ENCODE results near the gene PTPN4.

DNA sequence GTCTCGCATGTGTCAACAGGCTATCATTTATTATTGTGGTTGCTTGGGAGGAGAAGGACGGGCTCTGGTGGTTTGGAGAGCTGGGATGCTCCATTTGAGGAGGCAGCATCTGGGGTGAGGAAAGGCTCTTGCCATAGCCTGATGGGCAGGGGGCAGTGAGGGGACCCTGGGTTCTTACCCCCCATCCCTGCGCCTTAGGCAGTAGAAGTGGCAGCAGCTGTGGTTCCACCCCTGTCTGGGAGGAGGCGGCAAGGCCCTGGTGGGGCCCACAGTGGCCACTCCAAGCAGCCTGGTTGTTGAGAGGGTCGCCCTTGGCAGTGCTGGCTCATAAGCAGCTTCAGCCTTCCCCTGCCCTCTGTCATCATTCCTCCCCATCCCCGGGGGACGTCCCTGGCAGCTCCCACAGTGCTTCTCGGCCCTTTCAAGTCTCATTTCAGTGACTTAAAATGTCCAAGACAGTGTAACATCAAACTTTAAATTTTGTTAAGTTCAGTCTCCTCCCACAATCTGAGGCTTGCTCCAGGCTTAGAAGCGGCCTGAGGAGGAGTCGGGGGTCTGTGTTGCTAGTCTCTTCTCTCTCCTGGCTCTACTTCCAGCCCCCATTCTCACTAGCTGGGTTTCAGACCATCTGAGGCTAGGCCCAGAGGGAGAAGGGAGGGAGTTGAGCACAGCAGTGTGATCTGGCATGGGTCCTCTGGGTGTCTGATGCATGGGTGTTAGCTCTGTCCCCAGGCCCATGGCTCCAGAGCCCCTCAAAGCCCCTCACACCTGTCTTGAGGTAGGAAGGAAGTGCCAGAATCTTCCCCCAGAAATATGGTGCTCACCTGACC is 34.9 kb upstream of the PTPN4 start:
- TF ChIP-seq, protein P1, sequence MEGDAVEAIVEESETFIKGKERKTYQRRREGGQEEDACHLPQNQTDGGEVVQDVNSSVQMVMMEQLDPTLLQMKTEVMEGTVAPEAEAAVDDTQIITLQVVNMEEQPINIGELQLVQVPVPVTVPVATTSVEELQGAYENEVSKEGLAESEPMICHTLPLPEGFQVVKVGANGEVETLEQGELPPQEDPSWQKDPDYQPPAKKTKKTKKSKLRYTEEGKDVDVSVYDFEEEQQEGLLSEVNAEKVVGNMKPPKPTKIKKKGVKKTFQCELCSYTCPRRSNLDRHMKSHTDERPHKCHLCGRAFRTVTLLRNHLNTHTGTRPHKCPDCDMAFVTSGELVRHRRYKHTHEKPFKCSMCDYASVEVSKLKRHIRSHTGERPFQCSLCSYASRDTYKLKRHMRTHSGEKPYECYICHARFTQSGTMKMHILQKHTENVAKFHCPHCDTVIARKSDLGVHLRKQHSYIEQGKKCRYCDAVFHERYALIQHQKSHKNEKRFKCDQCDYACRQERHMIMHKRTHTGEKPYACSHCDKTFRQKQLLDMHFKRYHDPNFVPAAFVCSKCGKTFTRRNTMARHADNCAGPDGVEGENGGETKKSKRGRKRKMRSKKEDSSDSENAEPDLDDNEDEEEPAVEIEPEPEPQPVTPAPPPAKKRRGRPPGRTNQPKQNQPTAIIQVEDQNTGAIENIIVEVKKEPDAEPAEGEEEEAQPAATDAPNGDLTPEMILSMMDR (IDR thresholded peaks at IDR 0.05): no peak
- TF ChIP-seq POLR2A (IDR thresholded peaks at IDR 0.05): no peak

Data from body of pancreas (tissue), 4 donors.